DMS153 treated with DMSO at 0.1 percent for 48 hours (cell line): Measurements from ENCODE around the gene LGR6.
A peak's percentile ranks its signal among the peaks of the same experiment; 100 is the strongest.
"Not testable (repeated sequence)": the region's sequence is repeated elsewhere in the genome, so short reads cannot be mapped to it uniquely, and the experiment has no call there.

ENCODE experiments used
- DNase-seq: peaks from one replicate; lab custom pipeline; 2025; ENCODE audit not compliant: unreplicated experiment; lab: John Stamatoyannopoulos, UW

LGR6 gene

DNA sequence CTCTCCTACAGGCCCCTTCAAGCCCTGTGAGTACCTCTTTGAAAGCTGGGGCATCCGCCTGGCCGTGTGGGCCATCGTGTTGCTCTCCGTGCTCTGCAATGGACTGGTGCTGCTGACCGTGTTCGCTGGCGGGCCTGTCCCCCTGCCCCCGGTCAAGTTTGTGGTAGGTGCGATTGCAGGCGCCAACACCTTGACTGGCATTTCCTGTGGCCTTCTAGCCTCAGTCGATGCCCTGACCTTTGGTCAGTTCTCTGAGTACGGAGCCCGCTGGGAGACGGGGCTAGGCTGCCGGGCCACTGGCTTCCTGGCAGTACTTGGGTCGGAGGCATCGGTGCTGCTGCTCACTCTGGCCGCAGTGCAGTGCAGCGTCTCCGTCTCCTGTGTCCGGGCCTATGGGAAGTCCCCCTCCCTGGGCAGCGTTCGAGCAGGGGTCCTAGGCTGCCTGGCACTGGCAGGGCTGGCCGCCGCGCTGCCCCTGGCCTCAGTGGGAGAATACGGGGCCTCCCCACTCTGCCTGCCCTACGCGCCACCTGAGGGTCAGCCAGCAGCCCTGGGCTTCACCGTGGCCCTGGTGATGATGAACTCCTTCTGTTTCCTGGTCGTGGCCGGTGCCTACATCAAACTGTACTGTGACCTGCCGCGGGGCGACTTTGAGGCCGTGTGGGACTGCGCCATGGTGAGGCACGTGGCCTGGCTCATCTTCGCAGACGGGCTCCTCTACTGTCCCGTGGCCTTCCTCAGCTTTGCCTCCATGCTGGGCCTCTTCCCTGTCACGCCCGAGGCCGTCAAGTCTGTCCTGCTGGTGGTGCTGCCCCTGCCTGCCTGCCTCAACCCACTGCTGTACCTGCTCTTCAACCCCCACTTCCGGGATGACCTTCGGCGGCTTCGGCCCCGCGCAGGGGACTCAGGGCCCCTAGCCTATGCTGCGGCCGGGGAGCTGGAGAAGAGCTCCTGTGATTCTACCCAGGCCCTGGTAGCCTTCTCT lies 124.6 kb downstream of the LGR6 start:
- DNase-seq: no peak

DNA sequence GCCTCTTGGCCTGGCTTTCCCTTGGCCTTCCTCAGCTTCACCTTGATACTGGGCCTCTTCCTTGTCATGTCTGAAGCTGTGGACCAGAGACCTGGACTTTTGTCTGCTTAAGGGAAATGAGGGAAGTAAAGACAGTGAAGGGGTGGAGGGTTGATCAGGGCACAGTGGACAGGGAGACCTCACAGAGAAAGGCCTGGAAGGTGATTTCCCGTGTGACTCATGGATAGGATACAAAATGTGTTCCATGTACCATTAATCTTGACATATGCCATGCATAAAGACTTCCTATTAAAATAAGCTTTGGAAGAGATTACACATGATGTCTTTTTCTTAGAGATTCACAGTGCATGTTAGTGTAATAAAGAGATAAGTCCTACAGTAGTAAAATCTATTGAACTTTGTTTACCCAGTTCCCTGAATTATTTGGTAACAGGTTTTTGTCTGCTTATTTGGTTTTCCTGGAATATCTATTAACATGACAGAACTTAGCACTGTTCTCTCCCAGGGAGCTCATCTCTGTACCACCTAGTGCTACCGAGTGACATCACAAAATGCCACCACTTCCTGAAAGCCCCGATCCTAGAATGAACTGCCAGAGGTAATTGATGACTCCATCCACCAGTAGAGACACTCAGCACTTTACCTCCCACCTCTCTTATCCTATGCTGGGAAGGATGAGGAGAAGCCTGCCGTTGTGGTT lies 125.9 kb downstream of the LGR6 start:
- DNase-seq: no peak

DNA sequence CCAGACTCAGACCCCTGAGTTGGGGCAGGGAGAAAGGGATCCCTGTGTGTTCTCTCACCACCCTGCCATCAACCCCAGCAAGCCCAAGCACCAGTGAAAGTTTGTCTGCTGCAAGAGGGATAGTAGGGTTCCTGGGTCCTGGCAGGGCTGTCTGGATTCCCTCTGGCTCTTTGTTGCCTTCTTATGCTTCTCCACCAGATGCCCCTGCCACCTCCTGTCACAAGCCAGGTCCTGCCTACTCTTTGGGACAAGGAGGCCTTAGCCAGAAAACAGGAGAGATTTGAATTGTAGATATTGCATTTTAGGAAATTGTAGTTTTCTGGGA lies 126.4 kb downstream of the LGR6 start:
- DNase-seq: no peak

DNA sequence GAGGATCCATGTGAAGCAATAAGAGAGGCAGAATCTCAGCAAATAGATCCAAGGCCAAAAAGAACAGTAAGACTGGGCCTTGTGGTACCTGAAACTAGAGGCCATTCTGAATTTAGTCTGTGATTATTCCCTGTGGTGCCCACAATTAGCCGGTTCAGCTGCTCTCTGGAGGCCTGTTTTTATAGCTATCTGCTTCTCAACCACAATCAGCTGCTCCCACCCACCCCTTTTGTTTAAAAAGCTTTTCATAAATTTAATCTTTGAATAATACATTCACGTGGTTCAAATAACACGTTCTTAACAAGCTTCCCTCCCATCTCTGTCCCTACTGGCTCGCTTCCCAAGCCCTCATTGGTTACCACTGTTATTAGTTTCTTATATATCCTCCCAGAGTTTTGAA lies 130.1 kb downstream of the LGR6 start:
- DNase-seq: no peak

DNA sequence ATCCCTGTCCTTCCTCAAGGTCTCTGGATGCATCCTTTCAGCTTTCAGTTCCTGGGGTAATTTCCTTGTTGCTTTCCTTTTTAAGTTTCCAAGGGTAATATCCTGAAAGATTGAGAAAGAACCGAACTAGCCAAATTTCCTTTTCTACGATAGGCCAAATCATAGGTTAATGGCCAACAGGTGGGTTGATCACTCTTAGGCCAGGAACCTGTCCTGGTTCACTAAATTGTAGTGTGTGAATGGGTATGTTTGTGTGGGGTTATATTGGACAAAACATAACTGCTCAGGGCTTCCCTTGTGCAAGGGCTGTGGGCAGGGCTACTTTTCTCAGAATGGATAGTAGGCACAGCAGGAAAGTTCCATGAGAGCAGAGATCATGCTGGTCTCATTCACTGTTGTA lies 131.0 kb downstream of the LGR6 start:
- no peak for DNase-seq

DNA sequence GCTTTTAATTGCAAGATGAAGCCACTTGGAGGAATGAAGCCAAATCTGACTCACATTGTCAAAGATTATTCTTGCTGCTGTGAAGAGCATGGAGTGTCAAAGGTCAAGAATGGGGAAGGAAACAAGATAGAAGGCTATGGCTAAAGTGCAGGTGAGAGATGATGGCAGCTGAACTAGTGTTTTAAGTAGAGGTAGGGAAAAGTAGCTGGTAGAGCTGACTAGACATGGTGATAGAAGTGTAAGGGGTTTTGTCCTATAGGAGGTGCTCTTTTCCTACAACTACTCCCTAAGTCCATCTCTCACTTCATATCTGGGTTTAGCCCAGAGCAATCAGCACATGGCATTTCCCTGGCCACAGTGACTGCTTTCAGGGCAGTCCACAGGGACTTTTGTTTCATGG lies 136.3 kb downstream of the LGR6 start:
- no peak for DNase-seq

DNA sequence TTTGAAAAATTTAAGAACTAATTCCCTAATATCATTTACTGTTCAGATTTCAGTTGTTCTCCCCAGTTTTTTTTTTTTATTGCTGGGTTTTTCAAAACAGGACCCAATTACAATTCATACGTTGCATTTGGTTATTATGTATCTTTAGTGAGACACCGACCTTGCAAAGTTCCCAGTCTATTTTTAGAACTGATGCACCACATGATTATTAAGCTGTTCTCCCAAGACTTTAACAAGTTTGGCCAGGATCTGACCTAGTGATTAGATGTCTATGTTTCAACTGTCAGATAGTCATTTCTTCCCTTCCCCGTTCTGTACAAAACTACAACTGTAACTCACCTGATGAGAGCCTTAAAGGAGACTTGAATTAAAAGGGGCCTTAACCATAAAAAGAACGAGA lies 140.3 kb downstream of the LGR6 start:
- no peak for DNase-seq

DNA sequence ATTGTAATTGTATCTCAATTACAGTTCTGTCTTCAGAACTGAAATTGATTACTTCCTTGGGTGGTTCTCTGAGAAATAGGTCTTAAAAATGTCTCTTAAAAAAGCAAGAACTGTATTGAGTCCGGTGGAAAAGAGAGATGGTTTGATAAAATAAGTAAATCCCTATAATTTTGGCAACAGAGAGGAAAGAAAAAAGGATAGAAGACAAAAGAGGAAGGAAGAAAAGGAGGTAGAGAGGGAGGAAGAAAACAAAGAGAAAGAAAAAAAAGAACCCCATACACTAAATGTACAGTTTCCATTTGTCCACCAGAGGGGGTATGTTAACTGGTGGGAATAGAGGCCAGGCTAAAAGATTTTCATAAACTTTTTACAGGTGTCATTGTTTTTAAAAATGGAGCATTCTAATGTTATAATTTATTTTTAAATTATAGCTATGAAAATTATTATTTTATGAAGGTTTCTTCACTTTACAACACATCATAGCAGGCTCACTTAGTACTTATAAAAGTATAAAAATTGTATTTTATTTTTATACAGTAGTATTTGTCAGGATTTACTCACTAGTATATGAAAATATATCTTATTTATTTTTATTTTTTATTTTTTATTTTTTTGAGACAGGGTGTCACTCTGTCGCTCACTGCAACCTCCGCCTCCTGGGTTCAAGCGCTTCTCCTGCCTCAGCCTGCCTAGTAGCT lies 150.2 kb downstream of the LGR6 start:
- DNase-seq: peak; percentile 81

DNA sequence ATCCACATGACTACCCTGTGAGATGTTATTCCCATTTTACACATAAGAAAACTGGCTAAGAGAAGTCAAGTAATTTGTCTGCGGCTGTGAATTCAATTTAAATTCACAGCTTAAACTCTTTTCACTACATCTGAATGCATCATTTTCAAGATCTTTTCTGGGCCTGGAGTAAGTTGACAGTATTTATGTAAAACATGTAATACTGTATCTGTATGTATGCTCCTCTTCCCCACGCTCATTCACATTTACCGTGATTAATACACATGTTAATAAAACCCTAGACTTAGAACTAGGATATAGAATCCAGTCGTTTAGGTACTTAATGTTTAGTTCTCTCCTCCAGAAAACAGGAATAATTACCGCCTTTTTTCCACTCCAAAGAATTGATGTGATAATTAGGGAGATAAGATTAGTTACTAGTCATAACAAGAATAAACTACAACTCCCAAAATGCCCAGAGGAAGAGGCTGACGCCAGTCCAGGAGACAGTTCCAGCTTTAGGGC lies 154.5 kb downstream of the LGR6 start:
- no peak for DNase-seq

DNA sequence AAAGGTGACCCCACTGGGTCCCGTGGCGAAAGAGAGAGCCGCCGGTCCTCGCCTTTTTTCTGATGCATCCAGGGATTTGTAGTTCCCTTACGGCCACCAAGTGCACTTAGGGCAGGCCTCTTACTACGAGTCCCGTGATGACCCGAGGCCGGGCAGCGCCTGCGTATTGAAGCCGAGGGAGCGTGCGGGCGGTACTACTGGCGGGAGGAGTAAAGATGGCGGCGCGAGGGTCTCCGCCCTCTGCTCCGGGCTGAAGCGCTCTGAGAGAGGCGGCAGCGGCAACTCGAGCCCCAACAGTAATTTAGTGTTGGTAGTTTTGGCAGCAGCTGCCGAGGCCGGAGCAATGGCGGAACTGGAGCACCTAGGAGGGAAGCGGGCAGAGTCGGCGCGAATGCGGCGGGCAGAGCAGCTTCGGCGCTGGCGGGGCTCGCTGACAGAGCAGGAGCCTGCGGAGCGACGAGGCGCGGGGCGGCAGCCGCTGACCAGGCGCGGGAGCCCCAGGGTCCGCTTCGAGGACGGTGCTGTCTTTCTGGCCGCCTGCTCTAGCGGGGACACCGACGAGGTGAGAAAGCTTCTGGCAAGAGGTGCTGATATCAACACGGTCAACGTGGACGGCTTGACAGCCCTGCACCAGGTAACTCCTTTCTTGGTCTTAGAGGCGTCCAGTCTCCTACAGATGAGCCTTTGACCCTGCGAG lies 155.1 kb downstream of the LGR6 start, which contains the start of gene PPP1R12B:
Gene PPP1R12B, plus strand, starts transcription at position 191 of the 697 bp plus-strand sequence. Its CDS starts 153 bp downstream, at position 344.
- DNase-seq: peak; percentile 99

DNA sequence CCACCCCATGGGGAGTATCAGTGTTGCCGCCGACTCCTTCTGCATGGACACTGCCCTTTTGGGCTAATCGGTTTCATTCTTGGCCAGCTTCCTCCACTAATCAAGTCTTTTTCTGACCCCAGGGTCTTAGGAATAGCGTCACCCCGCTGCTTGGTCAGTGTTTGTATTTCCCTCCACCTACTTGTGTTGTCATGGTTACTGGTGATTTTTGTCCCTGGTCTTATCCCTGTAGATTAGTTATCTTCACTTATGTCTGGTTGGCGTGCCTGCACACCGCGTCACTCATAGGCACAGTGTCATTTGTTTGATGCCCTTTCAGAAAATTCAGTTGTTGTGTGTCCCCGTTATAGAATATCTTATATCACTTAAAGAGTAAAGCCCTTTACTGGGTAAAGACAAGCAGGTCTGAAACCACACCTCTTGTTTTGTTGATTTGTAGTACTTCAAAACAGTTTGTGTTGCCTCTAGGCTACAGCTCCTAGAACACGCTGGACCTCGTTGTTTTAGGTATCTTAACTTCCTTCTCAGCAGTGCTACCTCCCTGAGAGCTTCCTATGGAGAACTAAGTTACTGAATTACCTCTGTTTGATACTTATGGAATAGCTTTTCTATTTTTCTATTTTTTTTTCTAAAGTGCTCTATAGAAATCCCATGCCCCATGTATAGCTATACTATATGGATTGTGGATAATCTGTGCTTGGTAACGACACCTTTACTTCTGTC lies 155.8 kb downstream of the LGR6 start:
- DNase-seq: no peak

DNA sequence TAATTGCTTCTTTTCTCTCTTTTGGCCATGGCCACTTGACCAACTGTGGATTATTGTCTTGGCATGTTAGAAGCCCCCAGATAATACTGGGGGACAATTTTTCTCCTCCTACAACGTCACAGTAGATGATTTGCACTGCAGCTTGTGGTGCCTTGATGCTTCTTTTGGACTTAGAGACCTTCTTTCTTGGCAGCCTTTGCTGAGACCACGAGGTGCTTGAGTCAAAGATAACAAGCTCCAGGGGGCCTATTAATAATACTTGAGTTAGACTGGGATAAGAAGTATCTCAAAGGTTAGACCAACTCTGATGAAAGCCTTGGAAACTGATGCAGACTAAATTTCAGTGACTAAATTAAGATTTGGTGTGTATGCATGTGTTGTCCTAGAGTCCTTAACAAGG lies 158.1 kb downstream of the LGR6 start:
- DNase-seq: no peak

DNA sequence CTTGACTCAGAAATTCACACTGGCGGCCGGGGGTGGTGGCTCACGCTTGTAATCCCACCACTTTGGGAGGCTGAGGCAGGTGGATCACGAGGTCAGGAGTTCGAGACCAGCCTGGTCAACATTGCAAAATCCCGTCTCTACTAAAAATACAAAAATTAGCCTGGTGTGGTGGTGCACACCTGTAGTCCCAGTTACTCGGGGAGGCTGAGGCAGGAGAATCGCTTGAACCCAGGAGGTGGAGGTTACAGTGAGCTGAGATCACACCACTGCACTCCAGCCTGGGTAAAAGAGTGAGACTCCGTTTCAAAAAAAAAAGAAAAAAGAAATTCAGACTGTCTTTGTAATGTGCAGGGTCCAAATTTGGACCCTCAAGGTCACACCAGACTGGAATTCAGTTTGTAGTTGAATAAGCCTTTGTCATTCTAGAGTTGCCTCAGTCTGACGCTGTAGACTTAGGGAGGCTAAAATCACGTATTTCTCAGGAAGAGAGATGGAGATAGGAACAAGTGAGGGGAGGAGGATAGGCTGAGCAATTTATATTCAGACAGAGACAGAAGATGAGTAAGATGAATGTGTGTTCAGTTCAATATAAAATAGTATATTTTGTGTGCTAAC lies 159.1 kb downstream of the LGR6 start:
- DNase-seq: not testable (repeated sequence)

DNA sequence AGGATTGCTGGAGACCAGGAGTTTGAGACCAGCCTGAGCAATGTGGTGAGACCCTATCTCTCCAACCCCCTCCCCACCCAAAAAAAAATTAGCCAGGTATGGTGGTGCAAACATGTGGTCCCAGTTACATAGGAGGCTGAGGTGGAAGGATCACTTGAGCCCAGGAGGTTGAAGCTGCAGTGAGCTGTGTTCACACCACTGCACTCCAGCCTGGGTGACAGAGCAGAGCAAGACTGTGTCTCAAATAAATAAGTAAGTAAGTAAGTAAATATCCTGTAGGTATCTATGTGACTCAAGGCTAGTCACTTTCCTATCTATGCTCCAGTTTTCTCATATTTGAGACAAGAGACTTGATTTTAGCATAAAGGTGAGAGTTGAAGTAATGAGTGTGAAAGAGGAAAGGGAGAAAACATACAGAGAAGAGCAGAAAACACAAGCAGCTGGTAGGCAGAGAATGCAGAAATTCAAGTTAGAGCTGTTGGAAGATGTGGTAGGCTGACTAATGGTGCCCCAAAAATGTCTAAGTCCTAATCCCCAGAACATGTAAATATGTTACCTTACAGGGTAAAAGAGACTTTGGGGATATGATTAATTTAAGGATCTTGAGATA lies 162.4 kb downstream of the LGR6 start:
- no peak for DNase-seq

DNA sequence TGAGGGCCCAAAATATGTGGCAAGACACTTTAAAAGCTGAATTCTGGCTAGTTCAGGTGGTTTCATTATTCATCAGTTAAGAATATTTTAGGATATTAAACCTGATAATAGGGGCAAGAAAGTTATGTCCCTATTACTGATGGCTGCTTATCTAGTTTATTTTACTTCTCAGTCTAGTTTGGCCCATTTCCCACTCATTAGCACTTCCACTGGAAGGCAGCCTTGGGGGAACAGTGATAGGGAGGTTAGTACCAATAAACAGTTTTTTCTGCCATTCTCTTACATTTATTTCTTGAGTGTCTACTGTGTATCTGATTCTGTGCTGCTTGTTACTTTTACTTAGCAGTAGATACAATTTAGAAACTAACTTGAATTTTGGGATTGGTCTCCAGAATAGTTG lies 163.9 kb downstream of the LGR6 start:
- no peak for DNase-seq

DNA sequence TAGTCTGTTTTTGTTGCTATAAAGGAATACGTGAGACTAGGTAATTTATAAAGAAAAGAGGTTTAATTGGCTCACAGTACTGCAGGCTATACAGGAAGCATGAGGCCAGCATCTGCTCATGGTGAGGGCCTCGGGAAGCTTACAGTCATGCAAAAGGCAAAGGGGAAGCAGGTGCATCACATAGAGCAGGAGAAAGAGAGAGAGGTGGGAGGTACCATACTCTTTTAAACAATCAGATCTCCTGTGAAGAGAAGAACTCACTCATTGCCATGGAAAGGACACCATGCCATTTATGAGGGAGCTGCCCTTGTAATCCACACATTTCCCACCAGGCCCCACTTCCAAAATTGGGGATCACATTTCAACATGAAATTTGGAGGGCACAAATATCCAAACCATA lies 167.6 kb downstream of the LGR6 start:
- DNase-seq: no peak

DNA sequence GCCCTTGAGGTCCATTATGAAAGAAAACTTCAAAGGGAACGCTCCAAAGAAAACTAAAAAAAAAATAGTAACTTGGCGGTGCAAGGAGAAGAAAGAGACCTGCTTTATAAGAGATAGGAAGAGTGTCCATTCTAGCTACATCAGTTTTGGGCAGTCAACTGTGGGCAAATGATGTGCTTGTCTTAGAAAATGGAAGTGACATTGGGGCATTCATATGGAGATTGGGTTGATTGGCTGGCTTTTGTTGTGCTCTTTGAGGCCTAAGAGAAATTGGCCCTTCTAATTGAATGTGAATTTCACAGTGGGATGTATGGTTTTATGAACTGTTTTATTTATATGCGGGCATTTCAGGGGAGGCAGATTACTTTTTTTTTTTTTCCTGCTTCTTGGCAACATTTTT lies 168.1 kb downstream of the LGR6 start:
- DNase-seq: no peak

DNA sequence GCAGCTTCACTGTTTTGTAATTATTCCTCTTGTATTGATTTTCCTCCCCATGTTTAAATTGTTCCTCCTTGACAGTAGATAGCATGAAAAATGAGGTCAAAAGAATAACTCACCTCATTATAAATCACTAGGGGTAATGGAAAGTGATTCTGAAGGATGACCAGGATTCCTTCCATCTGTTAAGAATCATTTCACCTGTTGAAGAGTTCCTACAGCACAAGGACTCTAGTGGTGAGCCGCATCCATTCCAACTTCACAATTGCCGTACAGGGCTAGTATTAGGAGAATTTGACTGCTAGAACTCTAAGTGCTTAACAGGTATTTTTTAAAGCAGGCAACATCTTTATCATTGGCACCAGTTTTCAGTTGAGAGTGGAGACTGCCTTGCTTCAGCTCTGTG lies 168.6 kb downstream of the LGR6 start:
- DNase-seq: no peak

DNA sequence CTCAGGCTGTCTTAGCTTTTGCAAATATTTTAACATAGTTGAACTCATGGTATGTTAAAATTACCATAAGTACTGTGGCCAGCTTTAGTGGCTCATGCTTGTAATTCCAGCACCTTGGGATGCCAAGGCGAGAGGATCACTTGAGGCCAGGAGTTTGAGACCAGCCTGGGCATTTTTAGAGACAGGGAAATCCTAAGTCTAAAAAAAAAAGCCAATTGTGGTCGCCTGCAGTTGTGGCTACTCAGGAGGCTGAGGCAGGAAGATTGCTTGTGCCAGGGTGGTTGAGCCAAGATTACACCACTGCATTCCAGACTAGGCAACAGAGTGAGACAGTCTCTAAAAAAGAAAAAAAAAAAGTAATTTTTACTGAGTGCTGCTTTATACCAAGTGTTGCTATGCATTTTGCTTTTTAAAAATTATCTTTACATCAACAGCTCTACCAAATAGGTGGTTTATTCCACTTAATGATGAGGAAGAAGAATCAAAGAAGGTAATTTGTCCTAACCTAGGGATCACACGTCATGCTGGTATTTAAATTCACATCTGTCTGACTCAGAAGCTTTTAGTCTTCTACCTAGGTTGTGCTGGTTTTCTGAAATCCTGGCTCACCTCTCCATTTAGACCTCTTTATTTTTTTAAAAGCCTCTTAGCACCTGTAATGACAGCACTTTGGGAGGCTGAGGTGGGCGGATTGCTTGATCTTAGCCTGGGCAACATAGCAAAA lies 171.7 kb downstream of the LGR6 start:
- no peak for DNase-seq
